Measurements from ENCODE around the gene CHIC2.

The CHIC2 gene

GRCh38 chr4:54093324-54094240, 29.2 kb upstream of the CHIC2 start:
- no peak for DNase-seq (ENCODE audit: low spot score)

GRCh38 chr4:54092405-54093323, 28.3 kb upstream of the CHIC2 start:
- no peak for DNase-seq (ENCODE audit: low spot score)

- peak; percentile 89 for DNase-seq (ENCODE audit: low spot score)
Measured at GRCh38 chr4:54091637-54092404, 27.4 kb upstream of the CHIC2 start.

GRCh38 chr4:54090804-54091623, 26.6 kb upstream of the CHIC2 start:
- DNase-seq (ENCODE audit: low spot score) = peak; percentile 66

GRCh38 chr4:54090404-54090803, 26.0 kb upstream of the CHIC2 start:
- DNase-seq (ENCODE audit: low spot score) = no peak

GRCh38 chr4:54089875-54090274, 25.5 kb upstream of the CHIC2 start:
- no peak for DNase-seq (ENCODE audit: low spot score)

- peak; percentile 76 for DNase-seq (ENCODE audit: low spot score)
Measured at GRCh38 chr4:54085284-54085683, 20.9 kb upstream of the CHIC2 start.

GRCh38 chr4:54082168-54082567, 17.8 kb upstream of the CHIC2 start:
- DNase-seq (ENCODE audit: low spot score) = peak; percentile 86

- no peak for DNase-seq (ENCODE audit: low spot score)
Measured at GRCh38 chr4:54077812-54078211, 13.4 kb upstream of the CHIC2 start.

- DNase-seq (ENCODE audit: low spot score) = no peak
Measured at GRCh38 chr4:54076673-54077072, 12.3 kb upstream of the CHIC2 start.

GRCh38 chr4:54074381-54074780, 10.0 kb upstream of the CHIC2 start:
- DNase-seq (ENCODE audit: low spot score) = no peak

- DNase-seq (ENCODE audit: low spot score) = no peak
Measured at GRCh38 chr4:54073271-54073880, 9.0 kb upstream of the CHIC2 start.

GRCh38 chr4:54067166-54067565, 2.8 kb upstream of the CHIC2 start:
- peak; percentile 28 for DNase-seq (ENCODE audit: low spot score)

- DNase-seq (ENCODE audit: low spot score) = no peak
Measured at GRCh38 chr4:54066718-54067129, 2.3 kb upstream of the CHIC2 start.

GRCh38 chr4:54066088-54066415, 1.6 kb upstream of the CHIC2 start:
- DNase-seq (ENCODE audit: low spot score) = no peak

- DNase-seq (ENCODE audit: low spot score) = no peak
Measured at GRCh38 chr4:54065282-54066087, 1.1 kb upstream of the CHIC2 start.

- DNase-seq (ENCODE audit: low spot score) = no peak
Measured at GRCh38 chr4:54063737-54064316, 578 bp downstream of the CHIC2 start.

- no peak for DNase-seq (ENCODE audit: low spot score)
Measured at GRCh38 chr4:54063229-54063628, 1.2 kb downstream of the CHIC2 start.

- no peak for DNase-seq (ENCODE audit: low spot score)
Measured at GRCh38 chr4:54062392-54062791, 2.0 kb downstream of the CHIC2 start.

GRCh38 chr4:54061873-54062272, 2.5 kb downstream of the CHIC2 start:
- no peak for DNase-seq (ENCODE audit: low spot score)
